ENCODE data around the gene XPNPEP1. TPM values are rescaled to one million over a fixed set of nuclear protein-coding genes. Genes with fewer than 3 reads are reported as not detected.

Gene XPNPEP1
- total RNA-seq, 4 donors from 2014 or later = 77.1 to 239 (median 109) TPM

GRCh38 chr10:109883859-109884771, 39.2 kb downstream of the XPNPEP1 start:
- H3K9me3 ChIP-seq = no peaks in the 10 kb centered on the region
- H3K4me1 ChIP-seq = peaks cover 17% of the 10 kb centered on the region
- WGBS = 38% methylated on average over 13 of the region's 17 CpGs
- H3K4me3 ChIP-seq = no peak overlapping the region
- H3K27ac ChIP-seq = peak overlapping the region; percentile 58
- H3K27me3 ChIP-seq = no peaks in the 10 kb centered on the region
- TF ChIP-seq POLR2A (IDR thresholded peaks at IDR 0.05) = no peak
- peak; percentile 87 to 96 for TF ChIP-seq CTCF (IDR thresholded peaks at IDR 0.05)
- TF ChIP-seq EP300 (IDR thresholded peaks at IDR 0.05) = no peak
- TF ChIP-seq POLR2AphosphoS5 (IDR thresholded peaks at IDR 0.05) = peak in 1 of 3 donors; percentile 46
- peaks cover 77% of the 10 kb centered on the region for H3K36me3 ChIP-seq
- peak in 1 of 2 donors; percentile 84 for DNase-seq (ENCODE audit: low spot score in 2 of 2)

GRCh38 chr10:109882251-109883057, 40.9 kb downstream of the XPNPEP1 start:
- Histone ChIP-seq H3K27ac (no peak overlapping the region), H3K4me1 (peaks cover 17% of the 10 kb centered on the region), H3K36me3 (peaks cover 73% of the 10 kb centered on the region), H3K9me3 (no peaks in the 10 kb centered on the region), H3K27me3 (no peaks in the 10 kb centered on the region), H3K4me3 (no peak overlapping the region)
- whole genome bisulfite sequencing = 95% methylated on average over 8 of the region's 8 CpGs
- no peak for DNase-seq (ENCODE audit: low spot score in 2 of 2)
- TF ChIP-seq CTCF (IDR thresholded peaks at IDR 0.05) = no peak
- no peak for TF ChIP-seq POLR2AphosphoS5 (IDR thresholded peaks at IDR 0.05)
- TF ChIP-seq EP300 (IDR thresholded peaks at IDR 0.05) = no peak
- TF ChIP-seq POLR2A (IDR thresholded peaks at IDR 0.05) = no peak

DNA sequence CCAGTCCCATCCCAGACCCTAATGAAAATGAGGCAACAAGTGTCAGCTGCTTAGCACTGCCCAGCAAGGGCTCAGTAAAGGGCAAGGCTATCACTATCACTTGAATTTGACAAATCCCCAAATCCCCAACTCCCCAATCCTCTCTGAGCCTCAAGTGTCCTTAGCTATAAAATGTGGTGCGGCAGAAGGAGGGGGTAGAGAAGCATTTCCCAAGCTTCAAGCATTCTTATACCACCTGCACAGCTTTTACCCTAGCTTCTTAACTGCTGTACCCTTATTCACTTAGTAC, 41.6 kb downstream of the XPNPEP1 start:
- Histone ChIP-seq H3K27ac (no peak overlapping the region), H3K36me3 (peaks cover 74% of the 10 kb centered on the region), H3K4me1 (peaks cover 15% of the 10 kb centered on the region), H3K9me3 (no peaks in the 10 kb centered on the region), H3K27me3 (no peaks in the 10 kb centered on the region), H3K4me3 (no peak overlapping the region)
- TF ChIP-seq EP300 (IDR thresholded peaks at IDR 0.05) (no peak), POLR2AphosphoS5 (IDR thresholded peaks at IDR 0.05) (no peak), CTCF (IDR thresholded peaks at IDR 0.05) (no peak), POLR2A (IDR thresholded peaks at IDR 0.05) (no peak)
- DNase-seq (ENCODE audit: low spot score in 2 of 2) = no peak
- WGBS = 100% methylated on average over 1 of the region's 1 CpG

DNA sequence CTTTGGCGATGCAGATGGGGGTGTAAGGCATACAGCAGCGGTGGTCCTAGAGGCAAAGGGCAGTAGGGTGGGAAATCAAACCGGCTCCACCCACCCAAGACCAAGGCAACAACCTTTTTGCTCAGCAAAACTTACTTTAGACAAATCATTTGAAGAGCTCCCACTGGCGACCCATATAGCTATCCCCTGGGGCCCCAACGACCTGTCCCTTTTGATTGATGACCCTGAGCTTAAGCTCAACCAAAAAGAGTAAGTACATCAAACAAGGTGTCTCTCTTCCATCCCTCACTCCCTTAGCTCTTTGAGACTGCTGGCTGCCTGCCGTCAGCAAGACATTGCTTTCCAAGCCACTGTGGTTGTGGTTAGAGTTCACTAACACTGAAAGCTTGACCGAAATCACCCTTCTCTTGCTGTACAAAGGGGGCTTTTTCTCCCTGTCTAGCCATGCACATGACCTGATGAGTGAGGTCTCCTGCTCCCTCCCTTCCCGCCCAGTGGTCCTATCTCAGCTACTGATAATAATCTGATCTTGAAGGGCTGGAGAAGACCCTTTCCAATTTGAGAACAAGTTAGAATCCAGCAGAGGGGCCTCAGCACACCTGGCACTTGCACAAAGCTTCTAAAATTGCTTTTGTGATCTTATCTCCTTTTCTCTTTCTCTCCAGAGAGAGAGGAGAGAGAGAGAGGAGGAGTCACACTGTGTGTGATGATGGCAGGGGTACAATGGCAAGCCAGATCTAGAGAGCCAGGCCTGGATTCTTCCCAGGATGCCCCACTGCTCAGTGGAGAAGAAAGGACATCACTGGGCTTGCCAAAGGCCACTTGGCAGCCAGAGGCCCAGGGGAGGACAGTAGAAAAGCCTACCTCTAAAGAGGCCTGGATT, 42.2 kb downstream of the XPNPEP1 start:
- H3K4me3 ChIP-seq = no peak overlapping the region
- peaks cover 13% of the 10 kb centered on the region for H3K4me1 ChIP-seq
- no peak for TF ChIP-seq CTCF (IDR thresholded peaks at IDR 0.05)
- TF ChIP-seq EP300 (IDR thresholded peaks at IDR 0.05) = no peak
- no peak for TF ChIP-seq POLR2AphosphoS5 (IDR thresholded peaks at IDR 0.05)
- TF ChIP-seq POLR2A (IDR thresholded peaks at IDR 0.05) = no peak
- no peaks in the 10 kb centered on the region for H3K27me3 ChIP-seq
- no peak for DNase-seq (ENCODE audit: low spot score in 2 of 2)
- peaks cover 71% of the 10 kb centered on the region for H3K36me3 ChIP-seq
- H3K27ac ChIP-seq = no peak overlapping the region
- 85% methylated on average over 8 of the region's 8 CpGs for WGBS
- H3K9me3 ChIP-seq = no peaks in the 10 kb centered on the region
